ENCODE measurements around the gene GRAMD2A. TPM values are rescaled to one million over a fixed set of nuclear protein-coding genes. Genes with fewer than 3 reads are reported as not detected.

Gene GRAMD2A
- total RNA-seq, 2 donors from 2014 or later, result not detected

DNA sequence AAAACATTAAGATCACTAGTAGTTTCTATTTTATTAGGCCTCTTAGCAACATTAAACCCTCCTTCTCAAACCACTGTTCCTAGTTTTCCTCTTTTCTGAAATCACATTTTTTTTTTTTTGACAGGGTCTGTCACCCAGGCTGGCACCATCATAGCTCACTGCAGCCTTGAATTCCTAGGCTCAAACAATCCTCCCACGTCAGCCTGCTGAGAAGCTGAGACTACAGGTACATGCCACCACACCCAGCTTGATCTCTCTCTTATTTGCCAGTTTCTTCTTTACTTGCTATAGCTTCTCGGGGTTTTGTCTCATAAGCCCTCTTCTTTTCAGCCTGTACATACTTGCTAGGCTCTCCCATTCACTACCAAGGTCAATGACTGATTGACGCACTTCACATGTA, 51.4 kb downstream of the GRAMD2A start:
- peaks cover 21% of the 10 kb centered on the region for H3K27me3 Mint-ChIP-seq
- H3K27ac Mint-ChIP-seq, result no peak overlapping the region
- H3K36me3 Mint-ChIP-seq (ENCODE audit: low read depth), result peaks cover 5% of the 10 kb centered on the region
- DNase-seq, result no peak
- peaks cover 6% of the 10 kb centered on the region for H3K4me1 Mint-ChIP-seq
- H3K4me3 Mint-ChIP-seq, result no peak overlapping the region
- ATAC-seq, result no peak
- no peaks in the 10 kb centered on the region for H3K9me3 ChIP-seq (ENCODE audit: control insufficient read depth, low read length, poor library complexity, severe bottlenecking)

DNA sequence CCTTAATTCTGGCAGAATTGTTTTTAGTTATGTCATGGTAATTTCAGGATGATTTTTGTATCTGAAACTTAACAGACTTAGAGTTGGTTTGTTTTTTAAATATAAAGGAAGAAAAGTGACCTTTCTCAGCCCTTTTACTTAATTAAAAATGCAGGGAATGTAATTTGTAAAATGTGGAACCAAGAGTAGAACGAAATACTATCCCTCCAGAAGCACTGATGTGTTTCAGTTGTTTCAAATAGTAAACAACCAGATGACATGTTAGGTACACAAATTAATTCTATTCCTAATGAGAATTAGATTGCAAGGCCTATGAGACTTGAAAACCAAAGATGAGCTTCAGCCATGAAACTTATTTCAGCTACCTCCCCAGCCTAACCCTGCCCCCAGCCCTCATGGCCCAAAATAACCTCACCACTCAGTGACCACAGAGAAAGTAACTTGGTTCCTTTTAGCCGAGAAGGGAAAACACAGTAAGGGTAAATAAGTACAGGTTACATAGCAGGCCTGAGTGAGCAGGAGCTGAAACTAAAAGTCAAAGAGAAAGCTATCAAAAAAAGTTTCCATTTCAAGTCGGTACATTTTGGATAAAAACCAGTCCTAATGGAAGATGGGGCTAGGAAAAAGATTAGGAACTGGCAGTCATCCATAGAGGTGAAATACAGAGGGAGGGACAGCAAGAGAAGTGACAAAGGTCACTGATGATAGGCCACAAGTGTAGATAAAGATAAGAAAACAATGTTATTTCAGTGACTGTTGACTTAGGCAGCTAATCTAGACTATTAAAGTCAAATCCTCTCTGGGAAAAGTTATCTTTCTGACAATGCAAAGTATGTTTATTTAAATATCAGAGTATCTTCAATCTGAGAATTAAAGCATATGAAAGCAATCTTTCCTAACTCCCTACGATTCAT, 56.2 kb downstream of the GRAMD2A start:
- DNase-seq (no peak), ATAC-seq (no peak)
- Mint-ChIP-seq H3K4me3 (no peak overlapping the region), H3K27ac (no peak overlapping the region), H3K4me1 (peaks cover 5% of the 10 kb centered on the region), H3K36me3 (ENCODE audit: low read depth) (no peaks in the 10 kb centered on the region), H3K27me3 (peaks cover 13% of the 10 kb centered on the region)
- H3K9me3 ChIP-seq (ENCODE audit: control insufficient read depth, low read length, poor library complexity, severe bottlenecking), result no peaks in the 10 kb centered on the region

DNA sequence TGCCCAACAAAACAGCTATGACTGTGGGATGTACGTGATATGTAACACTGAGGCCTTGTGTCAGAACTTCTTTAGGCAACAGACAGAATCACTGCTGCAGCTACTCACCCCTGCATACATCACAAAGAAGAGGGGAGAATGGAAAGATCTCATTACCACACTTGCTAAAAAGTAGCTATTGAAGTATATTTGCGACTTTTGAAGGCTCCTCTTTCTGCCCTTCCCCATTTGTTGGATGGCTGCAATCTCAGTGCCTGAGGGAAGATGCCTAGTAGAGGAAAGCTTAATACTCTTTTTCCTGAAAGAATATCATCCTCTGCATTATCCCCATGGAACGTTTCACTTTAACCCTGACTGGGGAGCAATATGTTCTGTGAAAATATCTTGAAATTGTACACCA, 57.5 kb downstream of the GRAMD2A start:
- Mint-ChIP-seq H3K4me3 (no peak overlapping the region), H3K4me1 (peaks cover 5% of the 10 kb centered on the region), H3K27me3 (peaks cover 4% of the 10 kb centered on the region), H3K36me3 (ENCODE audit: low read depth) (no peaks in the 10 kb centered on the region), H3K27ac (no peak overlapping the region)
- no peaks in the 10 kb centered on the region for H3K9me3 ChIP-seq (ENCODE audit: control insufficient read depth, low read length, poor library complexity, severe bottlenecking)
- DNase-seq (no peak), ATAC-seq (no peak)

DNA sequence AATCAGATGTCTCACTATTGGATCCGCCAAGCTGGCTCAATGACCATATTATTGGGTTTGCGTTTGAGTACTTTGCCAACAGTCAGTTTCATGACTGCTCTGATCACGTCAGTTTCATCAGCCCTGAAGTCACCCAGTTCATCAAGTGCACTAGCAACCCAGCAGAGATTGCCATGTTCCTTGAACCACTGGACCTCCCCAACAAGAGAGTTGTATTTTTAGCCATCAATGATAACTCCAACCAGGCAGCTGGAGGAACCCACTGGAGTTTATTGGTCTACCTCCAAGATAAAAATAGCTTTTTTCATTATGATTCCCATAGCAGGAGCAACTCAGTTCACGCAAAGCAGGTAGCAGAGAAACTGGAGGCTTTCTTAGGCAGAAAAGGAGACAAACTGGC, 57.9 kb downstream of the GRAMD2A start:
- ATAC-seq, result no peak
- Mint-ChIP-seq H3K4me3 (no peak overlapping the region), H3K27ac (no peak overlapping the region), H3K4me1 (peaks cover 5% of the 10 kb centered on the region), H3K36me3 (ENCODE audit: low read depth) (no peaks in the 10 kb centered on the region), H3K27me3 (peaks cover under 1% of the 10 kb centered on the region)
- H3K9me3 ChIP-seq (ENCODE audit: control insufficient read depth, low read length, poor library complexity, severe bottlenecking), result no peaks in the 10 kb centered on the region
- DNase-seq, result no peak

DNA sequence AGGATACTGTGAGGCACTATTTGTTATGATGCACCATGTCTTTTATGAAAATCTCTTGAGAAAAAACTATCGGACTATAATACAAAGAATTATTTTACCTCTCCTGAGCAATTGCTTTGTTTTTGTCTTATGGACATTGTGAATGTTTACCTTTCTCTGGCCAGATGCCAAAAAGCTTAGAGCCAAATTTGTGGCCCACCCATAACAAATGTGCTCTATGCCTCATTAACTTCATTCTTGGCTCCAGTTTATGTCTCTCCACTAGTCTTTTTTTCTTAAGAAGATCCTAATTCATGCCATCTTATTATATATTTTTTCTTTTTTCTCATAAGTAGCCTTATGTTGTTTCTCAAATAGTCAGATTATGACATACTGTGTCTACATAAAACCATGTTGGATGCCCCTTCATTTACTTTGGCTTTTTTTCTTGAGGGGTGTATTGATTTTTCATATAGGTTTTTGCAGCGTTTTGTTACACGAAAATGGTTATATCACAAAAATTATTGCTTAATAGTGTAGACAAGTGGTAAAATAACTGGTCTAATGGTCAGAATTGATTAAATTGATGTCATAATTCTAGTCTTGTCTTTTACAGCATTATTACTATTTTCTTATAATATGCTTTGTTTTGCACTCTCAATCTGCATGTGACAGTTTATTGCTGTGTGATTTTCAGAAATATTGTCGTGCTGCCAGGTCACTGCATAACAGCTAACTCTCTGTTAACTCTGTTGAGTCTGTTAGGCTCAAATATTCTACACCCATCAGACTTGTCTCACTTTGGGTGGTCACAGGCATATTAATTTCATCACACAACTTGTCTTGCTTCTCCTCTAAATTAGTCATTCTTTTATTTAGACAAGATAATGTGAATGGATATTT, 61.2 kb downstream of the GRAMD2A start:
- Mint-ChIP-seq H3K4me3 (no peak overlapping the region), H3K4me1 (peaks cover 5% of the 10 kb centered on the region)

DNA sequence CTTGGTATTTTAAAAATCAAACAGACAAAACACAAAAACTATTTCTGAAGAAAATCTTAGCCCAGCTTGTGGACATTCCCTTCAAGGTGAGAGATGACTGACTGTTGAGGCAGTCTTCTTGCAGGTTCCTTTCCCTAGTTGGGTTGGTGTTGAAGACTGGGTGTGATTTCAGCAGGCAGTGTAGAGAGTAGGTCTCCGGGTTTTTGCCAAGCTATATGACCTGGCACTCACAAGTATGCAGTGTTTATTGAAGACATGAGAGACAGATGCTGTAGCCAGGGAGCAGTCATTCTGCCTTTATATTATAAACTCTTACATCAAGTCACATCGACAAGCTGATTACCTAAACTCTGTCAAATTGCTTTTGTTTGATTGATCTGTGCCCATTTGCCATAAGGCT, 61.9 kb downstream of the GRAMD2A start:
- DNase-seq (no peak), ATAC-seq (no peak)
- peaks cover 3% of the 10 kb centered on the region for H3K36me3 Mint-ChIP-seq (ENCODE audit: low read depth)
- no peaks in the 10 kb centered on the region for H3K9me3 ChIP-seq (ENCODE audit: control insufficient read depth, low read length, poor library complexity, severe bottlenecking)
- H3K4me1 Mint-ChIP-seq, result peaks cover 3% of the 10 kb centered on the region
- no peak overlapping the region for H3K27ac Mint-ChIP-seq
- H3K27me3 Mint-ChIP-seq, result peaks cover 4% of the 10 kb centered on the region
- H3K4me3 Mint-ChIP-seq, result no peak overlapping the region

More for the DNA sequence above, 61.2 kb downstream of the GRAMD2A start:
- ATAC-seq (no peak), DNase-seq (no peak)
- H3K9me3 ChIP-seq (ENCODE audit: control insufficient read depth, low read length, poor library complexity, severe bottlenecking), result no peaks in the 10 kb centered on the region
- peaks cover 4% of the 10 kb centered on the region for H3K27me3 Mint-ChIP-seq
- H3K27ac Mint-ChIP-seq, result no peak overlapping the region
- H3K36me3 Mint-ChIP-seq (ENCODE audit: low read depth), result peaks cover 3% of the 10 kb centered on the region

DNA sequence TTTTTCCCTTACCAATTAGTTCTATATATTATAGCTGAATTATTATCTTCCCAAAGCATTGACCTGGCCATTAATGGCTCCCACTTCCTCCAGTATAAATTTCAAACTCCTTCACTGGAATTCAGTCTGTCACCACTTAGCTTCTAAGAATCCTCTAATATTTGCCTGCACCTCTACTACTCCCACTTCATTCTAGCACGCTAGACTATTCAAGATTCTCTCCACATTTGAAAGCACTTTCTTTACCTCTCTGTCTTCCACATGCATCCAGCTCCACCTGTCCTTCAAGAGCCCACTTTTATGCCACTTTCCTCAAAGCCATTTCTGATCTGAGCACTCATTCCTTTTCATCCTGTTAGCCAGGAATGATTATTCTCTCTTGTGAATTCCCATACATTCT, 64.4 kb downstream of the GRAMD2A start:
- no peak for ATAC-seq
- no peak overlapping the region for H3K4me3 Mint-ChIP-seq
- peaks cover 3% of the 10 kb centered on the region for H3K36me3 Mint-ChIP-seq (ENCODE audit: low read depth)
- peaks cover 3% of the 10 kb centered on the region for H3K4me1 Mint-ChIP-seq
- DNase-seq, result no peak
- H3K9me3 ChIP-seq (ENCODE audit: control insufficient read depth, low read length, poor library complexity, severe bottlenecking), result no peaks in the 10 kb centered on the region
- peaks cover 4% of the 10 kb centered on the region for H3K27me3 Mint-ChIP-seq
- H3K27ac Mint-ChIP-seq, result no peak overlapping the region

DNA sequence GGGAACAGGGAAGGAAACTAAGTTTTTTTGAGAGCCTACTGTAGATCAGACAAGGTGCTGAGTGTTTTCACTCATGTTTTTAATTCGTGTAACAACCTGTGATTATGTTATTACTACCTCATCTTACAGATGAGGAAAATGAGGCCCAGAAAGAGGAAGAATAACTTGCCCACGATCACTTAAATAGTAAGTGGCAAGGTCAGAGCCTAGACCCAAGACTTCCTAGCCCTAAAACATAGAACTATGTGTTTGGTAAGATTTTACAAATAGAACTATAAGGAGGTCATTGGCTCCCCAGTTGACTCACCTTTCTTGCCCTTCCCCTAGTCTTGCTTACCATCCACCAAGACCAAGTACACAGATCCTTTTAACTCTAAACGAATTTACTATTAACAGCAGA, 65.7 kb downstream of the GRAMD2A start:
- peaks cover 3% of the 10 kb centered on the region for H3K36me3 Mint-ChIP-seq (ENCODE audit: low read depth)
- peaks cover 3% of the 10 kb centered on the region for H3K4me1 Mint-ChIP-seq
- H3K4me3 Mint-ChIP-seq, result no peak overlapping the region
- H3K9me3 ChIP-seq (ENCODE audit: control insufficient read depth, low read length, poor library complexity, severe bottlenecking), result no peaks in the 10 kb centered on the region
- H3K27ac Mint-ChIP-seq, result no peak overlapping the region
- H3K27me3 Mint-ChIP-seq, result peaks cover 4% of the 10 kb centered on the region
- DNase-seq (no peak), ATAC-seq (no peak)

DNA sequence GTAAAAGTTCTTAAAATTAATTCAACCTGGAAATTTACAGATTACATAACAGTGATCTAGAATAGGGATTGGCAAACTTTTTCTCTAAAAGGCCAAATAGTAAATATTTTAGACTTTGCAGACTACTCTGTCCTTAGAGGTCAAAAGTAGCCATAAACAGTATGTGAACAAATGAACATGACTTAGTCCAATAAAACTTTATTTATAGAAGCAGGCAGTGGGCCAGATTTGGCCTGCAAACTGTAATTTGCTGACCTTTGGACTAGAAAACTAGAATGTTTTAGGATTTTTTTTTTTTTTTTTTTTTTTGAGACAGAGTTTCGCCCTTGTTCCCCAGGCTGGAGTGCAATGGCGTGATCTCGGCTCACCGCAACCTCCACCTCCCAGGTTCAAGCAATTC, 67.3 kb downstream of the GRAMD2A start:
- Mint-ChIP-seq H3K36me3 (ENCODE audit: low read depth) (peaks cover 3% of the 10 kb centered on the region), H3K4me1 (peaks cover 3% of the 10 kb centered on the region), H3K4me3 (no peak overlapping the region), H3K27me3 (peaks cover 4% of the 10 kb centered on the region), H3K27ac (no peak overlapping the region)
- ATAC-seq (no peak), DNase-seq (no peak)
- no peaks in the 10 kb centered on the region for H3K9me3 ChIP-seq (ENCODE audit: control insufficient read depth, low read length, poor library complexity, severe bottlenecking)

DNA sequence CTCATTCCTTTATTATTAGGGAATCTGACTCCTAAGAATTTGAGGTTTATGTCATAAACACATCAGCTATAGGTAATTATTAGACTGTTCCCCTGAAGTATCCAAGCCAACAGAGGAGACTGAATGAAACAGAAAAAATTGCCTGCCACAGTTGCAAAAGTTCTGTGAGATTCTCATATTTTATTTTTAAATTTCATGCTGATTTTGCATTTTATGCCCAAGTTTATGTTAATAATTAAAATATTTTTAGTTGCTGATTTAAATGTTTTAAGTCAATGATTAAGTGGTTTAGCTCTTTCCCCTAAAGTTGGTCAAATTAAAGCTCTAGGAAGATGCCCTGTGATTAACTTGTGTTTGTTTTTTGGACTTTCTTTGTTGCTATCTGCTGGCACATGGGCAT, 69.2 kb downstream of the GRAMD2A start:
- Mint-ChIP-seq H3K4me3 (no peak overlapping the region), H3K36me3 (ENCODE audit: low read depth) (peaks cover 2% of the 10 kb centered on the region), H3K27me3 (peaks cover 2% of the 10 kb centered on the region), H3K27ac (no peak overlapping the region), H3K4me1 (peaks cover 2% of the 10 kb centered on the region)
- no peaks in the 10 kb centered on the region for H3K9me3 ChIP-seq (ENCODE audit: control insufficient read depth, low read length, poor library complexity, severe bottlenecking)
- ATAC-seq (no peak), DNase-seq (no peak)

DNA sequence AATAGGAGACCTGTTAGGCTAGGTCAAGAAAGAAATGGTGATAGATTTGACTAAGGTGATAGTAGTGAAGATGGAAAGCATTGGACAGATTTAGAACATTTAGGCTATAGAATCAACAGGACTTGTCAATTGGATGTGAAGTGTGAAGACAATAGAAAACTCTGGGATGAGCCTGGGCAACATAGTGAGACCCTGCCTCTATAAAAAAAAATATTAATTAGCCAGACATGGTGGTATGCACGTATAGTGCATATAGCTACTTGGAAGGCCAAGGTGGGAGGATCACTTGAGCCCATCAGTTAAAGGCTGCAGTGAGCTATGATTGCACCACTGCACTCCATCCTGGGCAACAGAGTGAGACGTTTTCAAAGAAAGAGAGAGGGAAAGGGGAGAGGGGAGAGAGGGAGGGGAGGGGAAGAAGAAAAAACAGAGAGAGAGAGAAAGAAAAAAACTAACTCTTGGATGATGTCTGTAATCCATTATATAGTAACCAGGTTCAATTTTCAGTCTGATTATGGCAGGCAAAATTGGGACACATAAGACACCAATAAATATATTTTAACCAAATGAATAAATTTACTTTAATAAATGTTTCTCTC, 69.8 kb downstream of the GRAMD2A start:
- H3K27ac Mint-ChIP-seq, result no peak overlapping the region
- no peaks in the 10 kb centered on the region for H3K27me3 Mint-ChIP-seq
- no peaks in the 10 kb centered on the region for H3K9me3 ChIP-seq (ENCODE audit: control insufficient read depth, low read length, poor library complexity, severe bottlenecking)
- H3K36me3 Mint-ChIP-seq (ENCODE audit: low read depth), result no peaks in the 10 kb centered on the region
- no peak for ATAC-seq
- H3K4me3 Mint-ChIP-seq, result no peak overlapping the region
- H3K4me1 Mint-ChIP-seq, result no peaks in the 10 kb centered on the region
- DNase-seq, result no peak

DNA sequence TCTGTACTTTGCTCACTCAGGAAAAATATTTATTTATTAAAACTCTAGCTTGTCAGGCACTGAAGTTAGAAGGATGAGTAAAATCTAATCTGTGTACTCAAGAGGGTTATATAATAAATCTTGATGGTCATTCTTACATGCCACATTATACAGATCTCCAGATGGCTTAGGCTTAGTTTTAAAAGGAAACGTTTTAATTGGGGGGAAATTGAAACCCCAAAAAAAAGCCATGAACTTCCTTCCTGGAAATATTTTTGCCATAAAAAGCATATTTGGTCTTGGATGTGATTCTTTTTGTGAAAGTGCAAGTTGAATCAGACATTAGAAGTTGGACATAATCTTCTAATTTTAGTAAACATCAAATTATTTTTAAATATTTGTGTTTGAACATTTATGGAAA, 73.4 kb downstream of the GRAMD2A start:
- ATAC-seq, result no peak
- Mint-ChIP-seq H3K4me3 (no peak overlapping the region), H3K27me3 (no peaks in the 10 kb centered on the region), H3K27ac (no peak overlapping the region), H3K4me1 (peaks cover under 1% of the 10 kb centered on the region), H3K36me3 (ENCODE audit: low read depth) (peaks cover 2% of the 10 kb centered on the region)
- H3K9me3 ChIP-seq (ENCODE audit: control insufficient read depth, low read length, poor library complexity, severe bottlenecking), result no peaks in the 10 kb centered on the region
- DNase-seq, result no peak

Measured in T-helper 17 cell (primary cell).